Measurements from ENCODE around the gene YTHDC2.

Gene YTHDC2

DNA sequence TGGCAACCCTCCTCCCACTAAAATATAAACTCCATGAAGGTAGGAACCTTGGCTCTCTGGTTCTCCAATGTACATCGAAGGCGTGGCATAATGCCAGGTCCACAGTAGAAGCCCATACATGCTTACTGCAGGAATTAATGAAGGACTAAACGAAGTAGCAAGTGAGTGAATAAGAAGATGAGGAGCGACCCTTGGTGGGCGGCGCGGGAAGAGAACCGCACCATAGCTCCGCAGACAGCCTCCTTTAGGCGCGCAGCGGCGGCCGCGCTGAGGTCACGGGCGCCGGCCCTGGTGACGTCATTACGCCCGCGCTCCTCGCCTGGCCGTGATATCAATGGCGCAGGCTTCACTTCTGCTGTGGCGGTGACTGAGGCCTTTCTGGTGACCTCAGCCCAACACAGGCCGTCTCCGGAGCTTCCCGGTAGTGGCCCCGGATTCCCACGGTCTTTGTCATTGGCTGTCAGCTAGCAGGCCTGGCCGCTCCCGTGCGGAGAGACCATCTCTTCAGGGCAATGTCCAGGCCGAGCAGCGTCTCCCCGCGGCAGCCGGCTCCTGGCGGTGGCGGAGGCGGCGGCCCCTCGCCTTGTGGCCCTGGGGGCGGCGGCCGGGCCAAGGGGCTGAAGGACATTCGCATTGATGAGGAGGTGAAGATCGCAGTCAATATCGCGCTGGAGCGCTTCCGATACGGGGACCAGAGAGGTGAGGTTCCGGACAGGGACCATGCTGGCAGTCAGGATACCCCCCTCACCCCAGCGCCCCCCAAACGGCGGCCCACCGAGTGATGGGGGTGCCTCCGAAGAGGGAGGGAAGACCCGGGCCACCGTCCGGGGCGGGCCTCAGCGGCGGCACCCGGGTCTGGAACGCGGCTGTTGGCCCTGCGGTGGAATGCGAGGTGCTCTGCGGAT is at the start of gene YTHDC2:
Gene YTHDC2, plus strand, starts transcription at position 311 of the 905 bp plus-strand sequence. Its CDS starts 202 bp downstream, at position 513.
- peak within 1 kb of the TSS; percentile 83 for H3K4me3 ChIP-seq (ENCODE audit: low read depth, low read length)
- peak; percentile 90 for DNase-seq (ENCODE audit: low read depth)
- TF ChIP-seq POLR2A (IDR thresholded peaks at IDR 0.05; ENCODE audit: extremely low read depth, insufficient read length) (peak; percentile 73), MYC (IDR thresholded peaks at IDR 0.05; ENCODE audit: low read depth, low read length) (no peak)
- TF ChIP-seq, protein P1, sequence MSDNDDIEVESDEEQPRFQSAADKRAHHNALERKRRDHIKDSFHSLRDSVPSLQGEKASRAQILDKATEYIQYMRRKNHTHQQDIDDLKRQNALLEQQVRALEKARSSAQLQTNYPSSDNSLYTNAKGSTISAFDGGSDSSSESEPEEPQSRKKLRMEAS (IDR thresholded peaks at IDR 0.05; ENCODE audit: low read depth, low read length) = 0 out of 2 replicates have a peak, but pooled peaks have one; percentile 8
- TF ChIP-seq, protein P2, sequence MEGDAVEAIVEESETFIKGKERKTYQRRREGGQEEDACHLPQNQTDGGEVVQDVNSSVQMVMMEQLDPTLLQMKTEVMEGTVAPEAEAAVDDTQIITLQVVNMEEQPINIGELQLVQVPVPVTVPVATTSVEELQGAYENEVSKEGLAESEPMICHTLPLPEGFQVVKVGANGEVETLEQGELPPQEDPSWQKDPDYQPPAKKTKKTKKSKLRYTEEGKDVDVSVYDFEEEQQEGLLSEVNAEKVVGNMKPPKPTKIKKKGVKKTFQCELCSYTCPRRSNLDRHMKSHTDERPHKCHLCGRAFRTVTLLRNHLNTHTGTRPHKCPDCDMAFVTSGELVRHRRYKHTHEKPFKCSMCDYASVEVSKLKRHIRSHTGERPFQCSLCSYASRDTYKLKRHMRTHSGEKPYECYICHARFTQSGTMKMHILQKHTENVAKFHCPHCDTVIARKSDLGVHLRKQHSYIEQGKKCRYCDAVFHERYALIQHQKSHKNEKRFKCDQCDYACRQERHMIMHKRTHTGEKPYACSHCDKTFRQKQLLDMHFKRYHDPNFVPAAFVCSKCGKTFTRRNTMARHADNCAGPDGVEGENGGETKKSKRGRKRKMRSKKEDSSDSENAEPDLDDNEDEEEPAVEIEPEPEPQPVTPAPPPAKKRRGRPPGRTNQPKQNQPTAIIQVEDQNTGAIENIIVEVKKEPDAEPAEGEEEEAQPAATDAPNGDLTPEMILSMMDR (IDR thresholded peaks at IDR 0.05; ENCODE audit: low read depth, low read length) = peak; percentile 27

DNA sequence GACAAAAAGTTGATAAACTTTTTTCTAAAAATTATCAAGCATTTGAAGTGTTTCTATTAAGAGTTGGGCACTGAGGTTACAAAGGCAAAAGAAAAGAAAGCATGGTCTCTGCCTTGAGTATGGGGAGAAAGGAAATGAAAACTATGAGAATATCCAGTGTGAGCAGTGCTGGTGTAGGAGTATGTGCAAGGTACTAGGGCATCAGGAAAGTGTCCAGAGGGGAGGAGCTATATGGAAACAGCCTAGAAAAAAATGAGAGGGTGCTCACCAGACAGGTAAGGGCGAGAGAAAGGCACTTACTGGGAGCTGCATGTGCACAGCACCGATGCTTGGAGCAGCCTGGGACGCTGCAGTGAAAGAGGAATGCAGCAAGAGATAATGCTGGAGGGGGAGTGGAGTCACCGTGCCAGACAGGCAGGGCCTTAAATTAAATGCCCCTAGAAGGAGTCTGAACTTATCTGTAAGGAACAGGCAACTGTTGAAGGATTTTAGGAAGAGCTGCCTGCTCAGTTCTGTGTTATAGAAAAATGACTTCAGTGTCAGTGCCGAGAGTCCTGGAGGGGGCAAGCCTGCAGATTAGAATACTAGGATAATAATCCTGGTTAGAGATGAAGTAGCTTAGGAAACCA is 39.3 kb upstream of the YTHDC2 start:
- H3K4me3 ChIP-seq (ENCODE audit: low read depth, low read length) = no peak overlapping the region
- no peak for DNase-seq (ENCODE audit: low read depth)
- TF ChIP-seq, protein P2 (IDR thresholded peaks at IDR 0.05; ENCODE audit: low read depth, low read length) = no peak
- TF ChIP-seq POLR2A (IDR thresholded peaks at IDR 0.05; ENCODE audit: extremely low read depth, insufficient read length) = no peak
- TF ChIP-seq, protein P1 (IDR thresholded peaks at IDR 0.05; ENCODE audit: low read depth, low read length) = no peak
- TF ChIP-seq MYC (IDR thresholded peaks at IDR 0.05; ENCODE audit: low read depth, low read length) = no peak

DNA sequence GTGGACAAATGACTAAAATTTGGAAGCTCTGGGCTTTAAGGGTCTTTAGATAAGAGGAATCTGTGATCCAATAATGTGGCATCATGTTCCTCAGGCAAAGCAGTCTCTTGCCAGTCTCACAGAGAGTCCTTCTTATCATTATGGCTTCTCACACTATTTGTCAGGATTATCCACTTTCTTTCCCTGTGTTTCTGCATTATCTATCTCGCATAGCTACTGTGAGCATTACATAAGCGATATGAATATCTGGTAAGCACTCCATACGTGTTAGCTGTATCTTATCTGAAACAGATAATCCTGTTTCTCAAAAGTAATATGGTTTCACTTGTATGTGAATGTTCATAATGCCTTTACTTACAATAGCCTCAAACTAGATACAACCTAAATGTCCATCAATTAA is 34.8 kb upstream of the YTHDC2 start:
- no peak overlapping the region for H3K4me3 ChIP-seq (ENCODE audit: low read depth, low read length)
- DNase-seq (ENCODE audit: low read depth) = no peak
- TF ChIP-seq, protein P1 (IDR thresholded peaks at IDR 0.05; ENCODE audit: low read depth, low read length) = no peak
- TF ChIP-seq, protein P2 (IDR thresholded peaks at IDR 0.05; ENCODE audit: low read depth, low read length) = no peak
- no peak for TF ChIP-seq MYC (IDR thresholded peaks at IDR 0.05; ENCODE audit: low read depth, low read length)
- TF ChIP-seq POLR2A (IDR thresholded peaks at IDR 0.05; ENCODE audit: extremely low read depth, insufficient read length) = no peak

DNA sequence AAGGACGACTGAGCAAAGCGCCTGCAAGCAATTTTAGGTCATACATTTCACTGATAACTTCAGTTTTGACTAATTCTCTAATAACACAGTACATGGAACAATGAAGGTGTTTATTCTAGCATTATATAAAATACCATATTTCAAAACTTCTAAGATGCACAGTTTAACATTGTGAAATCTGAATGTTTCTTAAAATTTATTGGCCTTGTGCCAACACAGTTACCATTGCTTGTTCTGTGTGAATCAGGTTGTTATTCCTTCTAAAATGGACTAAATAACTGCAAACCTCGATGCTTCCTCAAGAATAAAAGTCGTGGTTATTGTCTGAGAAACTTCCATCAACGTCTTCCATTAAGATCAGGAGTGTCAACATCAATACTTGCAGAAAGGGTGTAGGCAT is 33.3 kb upstream of the YTHDC2 start:
- no peak for DNase-seq (ENCODE audit: low read depth)
- TF ChIP-seq POLR2A (IDR thresholded peaks at IDR 0.05; ENCODE audit: extremely low read depth, insufficient read length) = no peak
- TF ChIP-seq, protein P1 (IDR thresholded peaks at IDR 0.05; ENCODE audit: low read depth, low read length) = no peak
- TF ChIP-seq MYC (IDR thresholded peaks at IDR 0.05; ENCODE audit: low read depth, low read length) = no peak
- TF ChIP-seq, protein P2 (IDR thresholded peaks at IDR 0.05; ENCODE audit: low read depth, low read length) = no peak
- no peak overlapping the region for H3K4me3 ChIP-seq (ENCODE audit: low read depth, low read length)

DNA sequence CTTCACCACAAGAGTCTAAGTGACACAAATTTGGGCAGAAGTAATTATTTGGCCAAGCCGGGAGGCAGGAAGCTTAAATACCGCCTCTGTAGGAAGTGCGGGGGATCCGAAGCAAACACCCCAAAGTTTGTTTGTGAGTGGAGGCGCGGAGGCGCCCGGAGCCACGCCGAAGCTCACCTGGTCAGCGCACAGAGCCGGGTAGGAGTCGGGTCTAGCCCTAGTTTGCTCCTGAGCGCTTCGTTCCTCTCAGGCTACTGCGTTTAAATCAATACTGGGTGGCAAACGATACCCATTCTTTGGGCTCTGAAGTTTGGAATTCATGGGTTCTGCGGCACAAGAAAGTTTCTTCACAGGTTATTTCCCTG is 26.1 kb upstream of the YTHDC2 start:
- DNase-seq (ENCODE audit: low read depth) = no peak
- TF ChIP-seq, protein P1 (IDR thresholded peaks at IDR 0.05; ENCODE audit: low read depth, low read length) = no peak
- TF ChIP-seq MYC (IDR thresholded peaks at IDR 0.05; ENCODE audit: low read depth, low read length) (no peak), POLR2A (IDR thresholded peaks at IDR 0.05; ENCODE audit: extremely low read depth, insufficient read length) (no peak)
- TF ChIP-seq, protein P2 (IDR thresholded peaks at IDR 0.05; ENCODE audit: low read depth, low read length) = no peak
- H3K4me3 ChIP-seq (ENCODE audit: low read depth, low read length) = no peak overlapping the region

All from NB4 (cell line).